ENCODE measurements around the gene HELZ.

DNA sequence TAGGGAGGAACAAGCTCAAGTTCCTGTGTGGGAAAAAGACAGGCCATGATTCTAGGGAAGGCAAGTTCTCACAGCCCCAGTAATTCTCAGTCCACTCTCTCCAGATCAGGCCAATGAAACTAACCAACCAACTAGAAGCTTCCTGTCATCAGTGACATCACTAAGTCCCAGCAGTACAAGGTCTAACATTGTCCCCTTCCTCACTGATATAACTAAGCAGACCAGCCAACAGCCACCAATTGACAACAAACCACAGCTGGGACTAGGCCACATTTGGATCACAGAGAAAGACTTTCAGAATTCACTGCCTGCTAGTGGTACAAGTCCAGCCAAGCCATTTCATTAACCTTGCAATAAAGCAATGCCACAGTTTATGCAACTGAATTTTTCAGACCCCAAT is 106.6 kb downstream of the HELZ start:
- TF ChIP-seq EZH2 (IDR thresholded peaks at IDR 0.05; ENCODE audit: low read length, unreplicated experiment) (no peak), EZH2phosphoT487 (IDR thresholded peaks at IDR 0.05; ENCODE audit: borderline replicate concordance, low read length) (no peak)
- TF ChIP-seq, protein P1, sequence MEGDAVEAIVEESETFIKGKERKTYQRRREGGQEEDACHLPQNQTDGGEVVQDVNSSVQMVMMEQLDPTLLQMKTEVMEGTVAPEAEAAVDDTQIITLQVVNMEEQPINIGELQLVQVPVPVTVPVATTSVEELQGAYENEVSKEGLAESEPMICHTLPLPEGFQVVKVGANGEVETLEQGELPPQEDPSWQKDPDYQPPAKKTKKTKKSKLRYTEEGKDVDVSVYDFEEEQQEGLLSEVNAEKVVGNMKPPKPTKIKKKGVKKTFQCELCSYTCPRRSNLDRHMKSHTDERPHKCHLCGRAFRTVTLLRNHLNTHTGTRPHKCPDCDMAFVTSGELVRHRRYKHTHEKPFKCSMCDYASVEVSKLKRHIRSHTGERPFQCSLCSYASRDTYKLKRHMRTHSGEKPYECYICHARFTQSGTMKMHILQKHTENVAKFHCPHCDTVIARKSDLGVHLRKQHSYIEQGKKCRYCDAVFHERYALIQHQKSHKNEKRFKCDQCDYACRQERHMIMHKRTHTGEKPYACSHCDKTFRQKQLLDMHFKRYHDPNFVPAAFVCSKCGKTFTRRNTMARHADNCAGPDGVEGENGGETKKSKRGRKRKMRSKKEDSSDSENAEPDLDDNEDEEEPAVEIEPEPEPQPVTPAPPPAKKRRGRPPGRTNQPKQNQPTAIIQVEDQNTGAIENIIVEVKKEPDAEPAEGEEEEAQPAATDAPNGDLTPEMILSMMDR (conservative IDR thresholded peaks at IDR 0.05; ENCODE audit: low read depth, low read length): no peak

Measured in PC-3 (cell line).